Neuronal stem cell (in vitro differentiated cells): ENCODE results near the gene CYB5RL.

Experiments used
- DNase-seq: peaks from one replicate; pipeline ENCODE4 v3.0.0-alpha.2; 2013; ENCODE audit warnings: low spot score
- H2AFZ ChIP-seq: one replicate; pipeline ENCODE4 v1.6.1; 2013; ENCODE audit warnings: mild to moderate bottlenecking, low read length, inconsistent platforms
- H2AK5ac ChIP-seq: 2 replicates; pipeline ENCODE4 v1.6.1; 2013; ENCODE audit warnings: low read depth, mild to moderate bottlenecking, inconsistent platforms, low read length, moderate library complexity, mixed read lengths
- H2BK120ac ChIP-seq: 2 replicates; pipeline ENCODE4 v1.6.1; 2013; ENCODE audit warnings: low read depth, mild to moderate bottlenecking, inconsistent platforms, low read length, moderate library complexity, mixed read lengths
- H2BK12ac ChIP-seq: one replicate; pipeline ENCODE4 v1.6.1; 2013; ENCODE audit warnings: low read length, inconsistent platforms
- H2BK15ac ChIP-seq: 2 replicates; pipeline ENCODE4 v1.6.1; 2013; ENCODE audit warnings: mild to moderate bottlenecking, low read length, inconsistent platforms, mixed read lengths
- H2BK5ac ChIP-seq: one replicate; pipeline ENCODE4 v1.6.1; 2013; ENCODE audit warnings: inconsistent platforms, mild to moderate bottlenecking, low read length, moderate library complexity
- H3K14ac ChIP-seq: one replicate; pipeline ENCODE4 v1.6.1; 2013; ENCODE audit warnings: low read length, inconsistent platforms
- H3K18ac ChIP-seq: 2 replicates; pipeline ENCODE4 v1.6.1; 2013; ENCODE audit warnings: low read length, inconsistent platforms
- H3K23ac ChIP-seq: 2 replicates; pipeline ENCODE4 v1.6.1; 2013; ENCODE audit warnings: low read depth, mild to moderate bottlenecking, mixed read lengths, low read length, inconsistent platforms; ENCODE audit not compliant: poor library complexity
- H3K27ac ChIP-seq: replicated peaks from 3 replicates; pipeline ENCODE4 v1.5.1; 2013; ENCODE audit warnings: low read length, inconsistent platforms
- H3K27me3 ChIP-seq, 3 experiments: 2 replicates each; pipeline ENCODE4 v1.6.1; 2013; ENCODE audit warnings: low read length in 3 of 3, mild to moderate bottlenecking in 2 of 3, inconsistent platforms in 1 of 3, low read depth in 1 of 3, mixed read lengths in 1 of 3, moderate library complexity in 1 of 3; ENCODE audit not compliant: control insufficient read depth in 3 of 3, insufficient read depth in 3 of 3
- H3K36me3 ChIP-seq, 2 donors: replicated peaks in 1 of 2; 2 replicates each; pipeline ENCODE4 v1.6.1; 2013; ENCODE audit warnings: low read length in 2 of 2; ENCODE audit not compliant: control insufficient read depth in 2 of 2, insufficient read depth in 2 of 2
- H3K4ac ChIP-seq: 2 replicates; pipeline ENCODE4 v1.6.1; 2013; ENCODE audit warnings: inconsistent platforms, mild to moderate bottlenecking, low read length, moderate library complexity
- H3K4me1 ChIP-seq, 2 donors: 1 replicate in 1 of 2; 2 replicates in 1 of 2; pipeline ENCODE4 v1.6.1; 2013; ENCODE audit warnings: low read length in 2 of 2, low read depth in 1 of 2; ENCODE audit not compliant: control insufficient read depth in 2 of 2, insufficient read depth in 1 of 2
- H3K4me2 ChIP-seq: one replicate; pipeline ENCODE4 v1.6.1; 2013; ENCODE audit warnings: mild to moderate bottlenecking, low read length, inconsistent platforms; ENCODE audit not compliant: insufficient read depth, poor library complexity, severe bottlenecking
- H3K4me3 ChIP-seq, 2 donors: 2 replicates each; pipeline ENCODE4 v1.5.1; 2013; ENCODE audit warnings: low read length in 2 of 2, mild to moderate bottlenecking in 2 of 2, inconsistent platforms in 1 of 2, moderate library complexity in 1 of 2
- H3K79me1 ChIP-seq: one replicate; pipeline ENCODE4 v1.6.1; 2013; ENCODE audit warnings: low read depth, mild to moderate bottlenecking, inconsistent platforms, low read length, moderate library complexity
- H3K9ac ChIP-seq: one replicate; pipeline ENCODE4 v1.6.1; 2013; ENCODE audit warnings: mild to moderate bottlenecking, low read depth, low read length, inconsistent platforms; ENCODE audit not compliant: poor library complexity
- H3K9me3 ChIP-seq, 2 donors: replicated peaks in 1 of 2; 2 replicates each; pipeline versions ENCODE3 to v1.6.1; 2013; ENCODE audit warnings: low read length in 2 of 2, mild to moderate bottlenecking in 2 of 2, inconsistent platforms in 1 of 2, low read depth in 1 of 2, mixed read lengths in 1 of 2, moderate library complexity in 1 of 2; ENCODE audit not compliant: control insufficient read depth in 2 of 2, insufficient read depth in 1 of 2
- H4K8ac ChIP-seq: one replicate; pipeline ENCODE4 v1.6.1; 2013; ENCODE audit warnings: low read depth, mild to moderate bottlenecking, inconsistent platforms, low read length, moderate library complexity
- H4K91ac ChIP-seq: one replicate; pipeline ENCODE4 v1.6.1; 2013; ENCODE audit warnings: low read length, low read depth, mild to moderate bottlenecking, inconsistent platforms; ENCODE audit not compliant: poor library complexity
- WGBS, 2 donors: extraction: QIAGEN DNeasy Blood & Tissue Kit; methylation state at CpG; one replicate each; pipeline ENCODE4 v1.1.7; 2013; ENCODE audit warnings: missing lambda C conversion rate in 2 of 2, mixed read lengths in 1 of 2; ENCODE audit not compliant: insufficient read length in 2 of 2, insufficient replicate concordance in 1 of 2; ENCODE audit errors: extremely low coverage in 2 of 2; 5-methylcytosine and 5-hydroxymethylcytosine counted together

CYB5RL gene

GRCh38 chr1:54190526-54190925 lies 9.3 kb downstream of the CYB5RL start:
- Histone ChIP-seq H3K23ac (no peak overlapping the region), H3K18ac (no peak overlapping the region), H2AK5ac (no peak overlapping the region), H3K9ac (no peak overlapping the region), H4K8ac (no peak overlapping the region), H2BK120ac (no peak overlapping the region), H3K14ac (no peak overlapping the region), H2BK5ac (no peak overlapping the region), H3K27me3 (no peaks in the 10 kb centered on the region), H2AFZ (no peak overlapping the region), H3K4me2 (no peak overlapping the region), H3K27ac (no peak overlapping the region), H4K91ac (no peak overlapping the region), H3K4ac (no peak overlapping the region), H3K9me3 (no peaks in the 10 kb centered on the region), H3K4me3 (no peak overlapping the region), H2BK15ac (no peak overlapping the region), H3K36me3 (peaks cover 6 to 70% of the 10 kb centered on the region in 2 donors), H3K4me1 (no peaks in the 10 kb centered on the region), H3K79me1 (no peaks in the 10 kb centered on the region), H2BK12ac (no peak overlapping the region)
- no CpG with 5 or more reads among the region's 9 CpGs for WGBS, 2 donors
- DNase-seq, result no peak

GRCh38 chr1:54188291-54188690 lies 11.5 kb downstream of the CYB5RL start:
- no peak overlapping the region for H4K8ac ChIP-seq
- H2BK120ac ChIP-seq, result no peak overlapping the region
- DNase-seq, result no peak
- H2AFZ ChIP-seq, result no peak overlapping the region
- H3K4me3 ChIP-seq, result no peak overlapping the region
- no peaks in the 10 kb centered on the region for H3K79me1 ChIP-seq
- no peak overlapping the region for H3K4me2 ChIP-seq
- no peaks in the 10 kb centered on the region for H3K4me1 ChIP-seq
- H3K9ac ChIP-seq, result no peak overlapping the region
- no peak overlapping the region for H3K14ac ChIP-seq
- H2BK5ac ChIP-seq, result no peak overlapping the region
- no CpG with 5 or more reads among the region's 1 CpG for WGBS, 2 donors
- H2BK12ac ChIP-seq, result no peak overlapping the region
- no peak overlapping the region for H4K91ac ChIP-seq
- H3K18ac ChIP-seq, result no peak overlapping the region
- no peak overlapping the region for H2BK15ac ChIP-seq
- no peak overlapping the region for H2AK5ac ChIP-seq
- H3K36me3 ChIP-seq, result peaks cover 4 to 52% of the 10 kb centered on the region in 2 donors
- H3K4ac ChIP-seq, result no peak overlapping the region
- peaks cover 0 to 2% of the 10 kb centered on the region in 2 donors for H3K9me3 ChIP-seq
- no peaks in the 10 kb centered on the region for H3K27me3 ChIP-seq
- no peak overlapping the region for H3K27ac ChIP-seq
- H3K23ac ChIP-seq, result no peak overlapping the region

DNA sequence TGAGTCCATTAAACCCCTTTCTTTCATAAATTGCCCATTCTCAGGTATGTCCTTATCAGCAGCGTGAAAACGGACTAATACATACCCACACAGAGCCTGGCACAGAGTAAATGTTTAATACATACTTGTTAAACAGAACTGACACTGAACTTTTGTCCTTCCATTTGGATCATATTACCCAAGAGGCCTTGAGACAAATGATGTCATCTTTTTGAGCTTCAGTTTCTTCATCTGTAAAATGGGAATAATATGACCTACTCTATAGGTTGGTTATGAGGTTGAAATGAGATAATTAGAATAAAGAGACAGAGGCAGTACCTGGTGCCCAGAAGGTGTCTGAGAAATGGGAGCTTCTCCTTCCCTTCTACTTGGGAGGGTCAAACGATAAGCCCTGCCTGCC lies 13.8 kb downstream of the CYB5RL start:
- no peak overlapping the region for H2BK15ac ChIP-seq
- H3K36me3 ChIP-seq, result peaks cover 7 to 37% of the 10 kb centered on the region in 2 donors
- H3K4me2 ChIP-seq, result no peak overlapping the region
- no peak overlapping the region for H4K8ac ChIP-seq
- no peak overlapping the region for H2AFZ ChIP-seq
- no peak overlapping the region for H4K91ac ChIP-seq
- H3K14ac ChIP-seq, result no peak overlapping the region
- no peaks in the 10 kb centered on the region for H3K4me1 ChIP-seq
- H3K4ac ChIP-seq, result no peak overlapping the region
- no peak overlapping the region for H2AK5ac ChIP-seq
- WGBS, 2 donors, result no CpG with 5 or more reads among the region's 3 CpGs
- H3K18ac ChIP-seq, result no peak overlapping the region
- DNase-seq, result no peak
- H3K23ac ChIP-seq, result no peak overlapping the region
- H2BK12ac ChIP-seq, result no peak overlapping the region
- H3K27ac ChIP-seq, result no peak overlapping the region
- H3K27me3 ChIP-seq, result no peaks in the 10 kb centered on the region
- H3K9ac ChIP-seq, result no peak overlapping the region
- no peak overlapping the region for H3K4me3 ChIP-seq
- H2BK120ac ChIP-seq, result no peak overlapping the region
- H2BK5ac ChIP-seq, result no peak overlapping the region
- peaks cover 0 to 2% of the 10 kb centered on the region in 2 donors for H3K9me3 ChIP-seq
- H3K79me1 ChIP-seq, result no peaks in the 10 kb centered on the region

- Histone ChIP-seq H3K14ac (no peak overlapping the region), H3K9ac (no peak overlapping the region), H2BK5ac (no peak overlapping the region), H3K9me3 (peaks cover 0 to 2% of the 10 kb centered on the region in 2 donors), H3K23ac (no peak overlapping the region), H3K36me3 (peaks cover 3 to 6% of the 10 kb centered on the region in 2 donors), H3K18ac (no peak overlapping the region), H3K4me2 (no peak overlapping the region), H4K91ac (no peak overlapping the region), H2BK120ac (no peak overlapping the region), H2BK15ac (no peak overlapping the region), H3K27ac (no peak overlapping the region), H3K4me3 (no peak overlapping the region), H2AK5ac (no peak overlapping the region), H2BK12ac (no peak overlapping the region), H3K27me3 (no peaks in the 10 kb centered on the region), H4K8ac (no peak overlapping the region), H3K4ac (no peak overlapping the region), H2AFZ (no peak overlapping the region), H3K4me1 (peaks cover 0 to 1% of the 10 kb centered on the region in 2 donors), H3K79me1 (no peaks in the 10 kb centered on the region)
- no peak for DNase-seq
- WGBS, 2 donors, result no CpG with 5 or more reads among the region's 5 CpGs
Observed at GRCh38 chr1:54180701-54181360, 19.0 kb downstream of the CYB5RL start.
